Activated T-helper 17 cell treated with anti-CD3 and anti-CD28 coated beads, Interleukin-2, amount 50 U/mL, for 72 hours (primary cell): ENCODE results near the gene PKP3. TPM values are rescaled to one million over a fixed set of nuclear protein-coding genes. Genes with fewer than 3 reads are reported as not detected.
"Not testable (repeated sequence)": the region's sequence is repeated elsewhere in the genome, so short reads cannot be mapped to it uniquely, and the experiment has no call there.

Source experiments
- ATAC-seq: fragments of 150-1000 bp; cut with Tn5 transposase; replicated peaks from 2 replicates; pipeline ENCODE4 v1.10.0; 2021; ENCODE audit warnings: mild to moderate bottlenecking, moderate library complexity
- H3K27ac Mint-ChIP-seq: one replicate; pipeline ENCODE4 v1.8.0; 2022; ENCODE audit warnings: mixed read lengths
- H3K27me3 Mint-ChIP-seq: one replicate; pipeline ENCODE4 v1.8.0; 2022; ENCODE audit warnings: mixed read lengths
- H3K36me3 Mint-ChIP-seq: one replicate; pipeline ENCODE4 v1.8.0; 2022; ENCODE audit warnings: low read depth, mild to moderate bottlenecking, mixed read lengths
- H3K4me1 Mint-ChIP-seq: one replicate; pipeline ENCODE4 v1.8.0; 2022; ENCODE audit warnings: mixed read lengths
- H3K4me3 Mint-ChIP-seq: one replicate; pipeline ENCODE4 v1.8.0; 2022; ENCODE audit warnings: mild to moderate bottlenecking, mixed read lengths
- H3K9me3 Mint-ChIP-seq: one replicate; pipeline ENCODE4 v1.8.0; 2022; ENCODE audit warnings: mixed read lengths
- total RNA-seq, 2 donors: library from RNA; stranded (reverse); gene quantifications; one replicate each; pipeline ENCODE4 v1.2.3, GENCODE V29; 2022

Gene PKP3
- total RNA-seq, 2 donors from 2014 or later, result not detected

GRCh38 chr11:357582-357981, 36.4 kb upstream of the PKP3 start:
- Mint-ChIP-seq H3K9me3 (no peaks in the 10 kb centered on the region), H3K27ac (no peak overlapping the region)

GRCh38 chr11:358129-358800, 35.7 kb upstream of the PKP3 start:
- Mint-ChIP-seq H3K27me3 (no peaks in the 10 kb centered on the region), H3K36me3 (no peaks in the 10 kb centered on the region), H3K4me3 (no peak overlapping the region), H3K9me3 (no peaks in the 10 kb centered on the region), H3K27ac (no peak overlapping the region), H3K4me1 (peaks cover 5% of the 10 kb centered on the region)
- ATAC-seq, result no peak

More at GRCh38 chr11:357582-357981, 36.4 kb upstream of the PKP3 start:
- Mint-ChIP-seq H3K4me1 (peaks cover 11% of the 10 kb centered on the region), H3K4me3 (no peak overlapping the region), H3K27me3 (no peaks in the 10 kb centered on the region), H3K36me3 (no peaks in the 10 kb centered on the region)
- no peak for ATAC-seq

- H3K27ac Mint-ChIP-seq, result peak overlapping the region; percentile 74
- H3K36me3 Mint-ChIP-seq, result no peaks in the 10 kb centered on the region
- H3K4me3 Mint-ChIP-seq, result peak overlapping the region; percentile 52
- peak; percentile 88 for ATAC-seq
- peaks cover 5% of the 10 kb centered on the region for H3K4me1 Mint-ChIP-seq
- H3K27me3 Mint-ChIP-seq, result no peaks in the 10 kb centered on the region
- H3K9me3 Mint-ChIP-seq, result no peaks in the 10 kb centered on the region
These were observed 34.8 kb upstream of the PKP3 start for GRCh38 chr11:359181-359714.

- peak overlapping the region; percentile 52 for H3K4me3 Mint-ChIP-seq
- H3K27ac Mint-ChIP-seq, result peak overlapping the region; percentile 74
- ATAC-seq, result no peak
- H3K4me1 Mint-ChIP-seq, result peaks cover 5% of the 10 kb centered on the region
- no peaks in the 10 kb centered on the region for H3K27me3 Mint-ChIP-seq
- no peaks in the 10 kb centered on the region for H3K9me3 Mint-ChIP-seq
- H3K36me3 Mint-ChIP-seq, result no peaks in the 10 kb centered on the region
These were observed 33.4 kb upstream of the PKP3 start for GRCh38 chr11:360326-361280.

- ATAC-seq, result no peak
- H3K27ac Mint-ChIP-seq, result no peak overlapping the region
- H3K4me1 Mint-ChIP-seq, result peaks cover 6% of the 10 kb centered on the region
- H3K36me3 Mint-ChIP-seq, result no peaks in the 10 kb centered on the region
- H3K4me3 Mint-ChIP-seq, result no peak overlapping the region
- H3K9me3 Mint-ChIP-seq, result no peaks in the 10 kb centered on the region
- H3K27me3 Mint-ChIP-seq, result peaks cover 6% of the 10 kb centered on the region
These were observed 31.2 kb upstream of the PKP3 start for GRCh38 chr11:362642-363442.

GRCh38 chr11:363443-363805, 30.6 kb upstream of the PKP3 start:
- ATAC-seq, result not testable (repeated sequence)

GRCh38 chr11:363948-364761, 29.9 kb upstream of the PKP3 start:
- H3K4me1 Mint-ChIP-seq, result peaks cover 14% of the 10 kb centered on the region
- H3K9me3 Mint-ChIP-seq, result no peaks in the 10 kb centered on the region
- peaks cover 14% of the 10 kb centered on the region for H3K27me3 Mint-ChIP-seq
- H3K36me3 Mint-ChIP-seq, result no peaks in the 10 kb centered on the region
- H3K4me3 Mint-ChIP-seq, result no peak overlapping the region
- peak; percentile 85 for ATAC-seq
- H3K27ac Mint-ChIP-seq, result no peak overlapping the region

More at GRCh38 chr11:363443-363805, 30.6 kb upstream of the PKP3 start:
- H3K9me3 Mint-ChIP-seq, H3K4me3 Mint-ChIP-seq, H3K27ac Mint-ChIP-seq, H3K36me3 Mint-ChIP-seq: not testable (repeated sequence)
- H3K4me1 Mint-ChIP-seq, result peaks cover 12% of the 10 kb centered on the region
- peaks cover 11% of the 10 kb centered on the region for H3K27me3 Mint-ChIP-seq

GRCh38 chr11:364991-365725, 28.9 kb upstream of the PKP3 start:
- ATAC-seq, result no peak
- peaks cover 14% of the 10 kb centered on the region for H3K27me3 Mint-ChIP-seq
- H3K9me3 Mint-ChIP-seq, result no peaks in the 10 kb centered on the region
- no peak overlapping the region for H3K4me3 Mint-ChIP-seq
- no peaks in the 10 kb centered on the region for H3K36me3 Mint-ChIP-seq
- H3K27ac Mint-ChIP-seq, result no peak overlapping the region
- peaks cover 8% of the 10 kb centered on the region for H3K4me1 Mint-ChIP-seq

GRCh38 chr11:365831-366230, 28.2 kb upstream of the PKP3 start:
- Mint-ChIP-seq H3K4me3 (no peak overlapping the region), H3K4me1 (peaks cover 8% of the 10 kb centered on the region), H3K36me3 (no peaks in the 10 kb centered on the region), H3K9me3 (no peaks in the 10 kb centered on the region), H3K27me3 (peaks cover 14% of the 10 kb centered on the region), H3K27ac (no peak overlapping the region)
- ATAC-seq, result no peak

- peak overlapping the region; percentile 71 for H3K4me3 Mint-ChIP-seq
- H3K27me3 Mint-ChIP-seq, result peaks cover 14% of the 10 kb centered on the region
These were observed 26.0 kb upstream of the PKP3 start for GRCh38 chr11:367956-368413.

GRCh38 chr11:368414-369335, 25.3 kb upstream of the PKP3 start:
- H3K27ac Mint-ChIP-seq, result peak overlapping the region; percentile 58
- peaks cover 8% of the 10 kb centered on the region for H3K4me1 Mint-ChIP-seq
- H3K36me3 Mint-ChIP-seq, result no peaks in the 10 kb centered on the region
- H3K9me3 Mint-ChIP-seq, result no peaks in the 10 kb centered on the region
- peak overlapping the region; percentile 71 for H3K4me3 Mint-ChIP-seq
- H3K27me3 Mint-ChIP-seq, result peaks cover 14% of the 10 kb centered on the region
- ATAC-seq, result no peak

More at GRCh38 chr11:367956-368413, 26.0 kb upstream of the PKP3 start:
- H3K36me3 Mint-ChIP-seq, result no peaks in the 10 kb centered on the region
- ATAC-seq, result no peak
- H3K27ac Mint-ChIP-seq, result no peak overlapping the region
- H3K9me3 Mint-ChIP-seq, result no peaks in the 10 kb centered on the region
- H3K4me1 Mint-ChIP-seq, result peaks cover 8% of the 10 kb centered on the region

GRCh38 chr11:369336-370018, 24.5 kb upstream of the PKP3 start, which contains the start of gene B4GALNT4:
Gene B4GALNT4, plus strand, starts transcription at chr11:369499. Its CDS starts 305 bp downstream, at chr11:369804.
- peak; percentile 53 for ATAC-seq
- no peaks in the 10 kb centered on the region for H3K9me3 Mint-ChIP-seq
- H3K4me1 Mint-ChIP-seq, result peaks cover 8% of the 10 kb centered on the region
- H3K36me3 Mint-ChIP-seq, result no peaks in the 10 kb centered on the region
- peak within 1 kb of the TSS; percentile 71 for H3K4me3 Mint-ChIP-seq
- peaks cover 14% of the 10 kb centered on the region for H3K27me3 Mint-ChIP-seq
- H3K27ac Mint-ChIP-seq, result peak within 1 kb of the TSS; percentile 58
